ENCODE data around the gene NOL3. TPM values are rescaled to one million over a fixed set of nuclear protein-coding genes. Genes with fewer than 3 reads are reported as not detected.

Gene NOL3
- total and polyA plus RNA-seq, 2 donors (not counting 3 experiments of a cell fraction or from before 2014, with no cell fraction given) = 16.0 to 19.4 TPM

DNA sequence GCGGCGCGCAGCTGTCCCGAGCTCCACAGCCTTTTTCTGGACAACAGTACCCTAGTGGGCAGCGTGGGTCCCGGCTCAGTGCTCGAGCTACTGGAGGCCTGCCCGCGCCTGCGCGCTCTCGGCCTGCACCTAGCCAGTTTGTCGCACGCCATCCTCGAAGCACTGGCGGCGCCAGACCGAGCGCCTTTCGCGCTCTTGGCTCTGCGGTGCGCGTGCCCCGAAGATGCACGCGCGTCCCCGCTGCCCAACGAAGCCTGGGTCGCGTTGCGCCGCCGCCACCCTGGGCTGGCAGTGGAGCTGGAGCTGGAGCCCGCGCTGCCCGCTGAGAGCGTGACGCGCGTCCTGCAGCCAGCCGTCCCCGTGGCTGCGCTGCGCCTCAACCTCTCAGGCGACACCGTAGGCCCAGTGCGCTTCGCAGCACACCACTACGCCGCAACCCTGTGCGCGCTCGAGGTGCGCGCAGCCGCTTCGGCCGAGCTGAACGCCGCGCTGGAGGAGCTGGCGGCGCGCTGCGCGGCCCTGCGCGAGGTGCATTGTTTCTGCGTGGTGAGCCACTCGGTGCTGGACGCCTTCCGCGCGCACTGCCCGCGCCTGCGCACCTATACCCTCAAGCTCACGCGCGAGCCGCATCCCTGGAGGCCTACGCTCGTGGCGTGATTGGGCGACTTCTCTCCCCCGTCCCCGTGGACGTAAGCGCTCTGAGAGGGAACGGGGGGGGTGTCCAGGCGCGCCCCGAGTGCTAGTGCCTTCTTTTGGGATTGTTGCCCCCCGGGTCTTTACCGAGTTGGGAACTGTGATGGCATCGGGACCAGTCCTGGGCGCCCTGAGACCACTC lies 7.0 kb upstream of the NOL3 start:
- FAIRE-seq = peak; percentile 77
- no peaks in the 10 kb centered on the region for H3K36me3 ChIP-seq (ENCODE audit: control insufficient read depth in 2 of 2, extremely low read depth in 1 of 2, insufficient read depth in 2 of 2, low read length in 2 of 2)
- peak overlapping the region; percentile 38 for H2AFZ ChIP-seq (ENCODE audit: low read depth, low read length)
- H3K9me1 ChIP-seq (replicated peaks; ENCODE audit: control insufficient read depth, extremely low read depth, insufficient read depth, low read length) = no peaks in the 10 kb centered on the region
- ChIA-PET CTCF (interaction anchor here (0.7 to 3.4 kb wide), 6 partner anchors 8 to 145 kb away, joined by 3 to 23 read pairs (median 6); no protein-coding TSS in a partner anchor), POLR2A (no interaction called here)
- H3K9ac ChIP-seq (replicated peaks; ENCODE audit: extremely low read depth, insufficient read depth, low read length) = no peak overlapping the region
- dilution Hi-C loops (cut with MboI; ENCODE audit: extremely low pct_ligation_motif_present, low sequenced_read_pairs) = no loop called here
- no peaks in the 10 kb centered on the region for H4K20me1 ChIP-seq (replicated peaks; ENCODE audit: control insufficient read depth, extremely low read depth, insufficient read depth, low read length)
- H3K27ac ChIP-seq (ENCODE audit: insufficient read depth, low read depth, low read length) = no peak overlapping the region
- H3K79me2 ChIP-seq (ENCODE audit: control insufficient read depth, insufficient read depth, low read length) = no peaks in the 10 kb centered on the region
- peaks cover 36 to 46% of the 10 kb centered on the region in 2 experiments for H3K27me3 ChIP-seq (ENCODE audit: control insufficient read depth in 2 of 2, insufficient read depth in 2 of 2, low read length in 2 of 2)
- peak; percentile 55 for DNase-seq (ENCODE audit: low read depth, low spot score)
- TF ChIP-seq EZH2 (IDR thresholded peaks at IDR 0.05; ENCODE audit: borderline replicate concordance, low read depth, low read length, severe bottlenecking) (peak; percentile 72), MYC (IDR thresholded peaks at IDR 0.05; ENCODE audit: low read depth, low read length) (no peak), POLR2AphosphoS5 (IDR thresholded peaks at IDR 0.05; ENCODE audit: insufficient read depth, low read depth, low read length) (peak; percentile 37)
- H3K9me3 ChIP-seq (replicated peaks; ENCODE audit: control insufficient read depth, insufficient read depth, low read length) = no peaks in the 10 kb centered on the region
- H3K4me2 ChIP-seq (ENCODE audit: insufficient read depth, low read length) = peak overlapping the region; percentile 43
- intact Hi-C loops (cut with micrococcal nuclease) = no loop called here
- H3K4me3 ChIP-seq (replicated peaks in 1 of 3; ENCODE audit: insufficient read depth in 1 of 3, low read depth in 1 of 3, low read length in 3 of 3) = peak overlapping the region in 1 of 3 experiments; percentile 8
- H3K4me1 ChIP-seq (ENCODE audit: control insufficient read depth, extremely low read depth, insufficient read depth, low read length) = peaks cover 18% of the 10 kb centered on the region
- no TSS peak for BruUV-seq (replicated peaks)

GRCh38 chr16:67163999-67164558 lies 6.3 kb upstream of the NOL3 start:
- Histone ChIP-seq H3K4me1 (ENCODE audit: control insufficient read depth, extremely low read depth, insufficient read depth, low read length) (peaks cover 18% of the 10 kb centered on the region), H2AFZ (ENCODE audit: low read depth, low read length) (no peak overlapping the region), H3K9me1 (replicated peaks; ENCODE audit: control insufficient read depth, extremely low read depth, insufficient read depth, low read length) (no peaks in the 10 kb centered on the region), H3K4me2 (ENCODE audit: insufficient read depth, low read length) (peak overlapping the region; percentile 43), H3K27ac (ENCODE audit: insufficient read depth, low read depth, low read length) (no peak overlapping the region), H3K27me3 (ENCODE audit: control insufficient read depth in 2 of 2, insufficient read depth in 2 of 2, low read length in 2 of 2) (peaks cover 36 to 46% of the 10 kb centered on the region in 2 experiments), H3K9me3 (replicated peaks; ENCODE audit: control insufficient read depth, insufficient read depth, low read length) (no peaks in the 10 kb centered on the region), H3K36me3 (ENCODE audit: control insufficient read depth in 2 of 2, extremely low read depth in 1 of 2, insufficient read depth in 2 of 2, low read length in 2 of 2) (no peaks in the 10 kb centered on the region), H4K20me1 (replicated peaks; ENCODE audit: control insufficient read depth, extremely low read depth, insufficient read depth, low read length) (no peaks in the 10 kb centered on the region), H3K79me2 (ENCODE audit: control insufficient read depth, insufficient read depth, low read length) (no peaks in the 10 kb centered on the region), H3K4me3 (replicated peaks in 1 of 3; ENCODE audit: insufficient read depth in 1 of 3, low read depth in 1 of 3, low read length in 3 of 3) (peak overlapping the region in 1 of 3 experiments; percentile 8), H3K9ac (replicated peaks; ENCODE audit: extremely low read depth, insufficient read depth, low read length) (no peak overlapping the region)
- dilution Hi-C loops (cut with MboI; ENCODE audit: extremely low pct_ligation_motif_present, low sequenced_read_pairs) (no loop called here), intact Hi-C loops (cut with micrococcal nuclease) (no loop called here)
- TF ChIP-seq GATA2 (IDR thresholded peaks at IDR 0.05; ENCODE audit: insufficient read depth, insufficient read length, low read depth, low read length) = no peak
- POLR2A ChIA-PET = interaction anchor here (0.8 kb wide), 1 partner anchor 65 kb away, joined by 5 read pairs; no protein-coding TSS in a partner anchor
- no peak for DNase-seq (ENCODE audit: low read depth, low spot score)
- BruUV-seq (replicated peaks) = no TSS peak
- CTCF ChIA-PET = interaction anchor here (0.7 to 3.4 kb wide), 4 partner anchors 9 to 21 kb away, joined by 3 to 23 read pairs (median 10); no protein-coding TSS in a partner anchor
- no peak for FAIRE-seq
